AG04450 (cell line): Measurements from ENCODE around the gene DCPS. TPM values are rescaled to one million over a fixed set of nuclear protein-coding genes. Genes with fewer than 3 reads are reported as not detected.
"Not testable (repeated sequence)": the region's sequence is repeated elsewhere in the genome, so short reads cannot be mapped to it uniquely, and the experiment has no call there.

Experiments
- CTCF ChIA-PET: fragments of 300-600, 350-600 bp; formaldehyde crosslinking; extraction: SDS; loops from one replicate; lab custom pipeline; 2022; ENCODE audit warnings: antibody characterized with exemption, inconsistent platforms; lab: Charles Lee
- POLR2A ChIA-PET: fragments of 350-600 bp; formaldehyde crosslinking; extraction: SDS; loops from one replicate; lab custom pipeline; 2021; ENCODE audit warnings: antibody characterized with exemption, inconsistent platforms; lab: Yijun Ruan, JAX
- DNase-seq: peaks from one replicate; pipeline ENCODE4 v3.0.0-alpha.2; 2011; ENCODE audit warnings: low read depth, low spot score
- H3K27ac ChIP-seq: one replicate; pipeline ENCODE4 v1.5.1; 2012; ENCODE audit warnings: low read depth, low read length, control low read depth
- H3K27me3 ChIP-seq: one replicate; pipeline ENCODE4 v1.6.0; 2012; ENCODE audit warnings: low read length; ENCODE audit not compliant: control insufficient read depth, insufficient read depth
- H3K4me3 ChIP-seq: 2 replicates; pipeline ENCODE4 v1.5.1; 2011; ENCODE audit warnings: mild to moderate bottlenecking, low read depth, low read length, control low read depth
- H3K9me3 ChIP-seq: 2 replicates; pipeline ENCODE4 v1.5.1; 2012; ENCODE audit warnings: low read length; ENCODE audit not compliant: control insufficient read depth, insufficient read depth
- CTCF ChIP-seq: IDR thresholded peaks from 2 replicates; pipeline ENCODE4 v1.5.1; 2011; ENCODE audit warnings: low read depth, low read length, control low read depth, inconsistent platforms
- polyA plus RNA-seq: library from polyadenylated mRNA; depleted of rRNA; stranded (reverse); fragments of >200 nt; gene quantifications from 2 replicates; pipeline ENCODE4 v1.2.3, GENCODE V29; 2011; rRNA removed
- small RNA-seq: library from RNA; depleted of rRNA; stranded (forward); fragments of <200 nt; gene quantifications from one replicate; pipeline ENCODE3, GENCODE V24; 2012; ENCODE audit warnings: low read depth; ENCODE audit not compliant: insufficient read length

The DCPS gene
- polyA plus RNA-seq, 1 experiment: 20.4 TPM

DNA sequence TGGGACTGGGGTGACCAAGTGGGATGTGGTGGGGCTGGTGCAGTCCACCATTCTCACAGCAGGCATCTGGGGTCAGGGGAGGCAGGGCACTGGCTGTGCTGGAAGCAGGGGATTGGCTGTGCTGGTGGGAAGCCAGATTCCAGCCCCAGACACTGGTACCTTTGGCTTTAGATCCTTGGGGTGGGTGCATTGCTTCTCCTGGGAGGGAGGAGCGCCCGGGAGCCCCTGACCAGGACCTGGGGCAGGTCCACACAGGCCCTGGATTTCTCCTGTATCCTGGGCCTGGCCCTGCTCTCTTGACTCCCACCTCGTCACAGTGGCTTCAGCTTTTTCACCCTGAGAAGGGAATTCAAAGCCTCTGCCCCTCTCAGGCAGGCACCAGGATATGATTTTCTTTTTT lies 90.2 kb downstream of the DCPS start:
- ChIA-PET CTCF (no interaction called here), POLR2A (no interaction called here)
- Histone ChIP-seq H3K4me3 (no peak overlapping the region), H3K27me3 (no peaks in the 10 kb centered on the region), H3K27ac (no peak overlapping the region), H3K9me3 (no peaks in the 10 kb centered on the region)
- no peak for TF ChIP-seq CTCF
- no peak for DNase-seq

DNA sequence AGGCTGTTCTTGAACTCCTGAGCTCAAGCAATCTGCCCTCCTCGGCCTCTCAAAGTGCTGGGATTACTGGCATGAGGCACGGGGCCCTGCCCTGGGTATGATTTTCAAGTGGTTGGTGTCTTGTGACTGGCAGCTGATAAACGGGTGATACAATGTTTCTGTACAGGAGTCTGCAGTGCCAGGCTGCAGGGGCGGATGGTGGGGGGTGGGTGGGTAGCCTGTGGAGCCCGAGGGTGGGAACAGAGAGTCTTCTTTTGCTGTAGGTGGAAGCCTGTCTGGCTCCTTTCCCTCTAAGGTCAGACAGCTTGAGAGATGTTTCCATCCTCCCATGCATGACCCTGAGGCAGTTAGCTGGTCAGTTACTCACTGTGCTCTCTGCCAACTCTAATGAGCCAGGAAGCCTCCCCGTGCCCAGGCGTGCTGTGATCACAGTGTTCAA lies 90.8 kb downstream of the DCPS start:
- H3K27ac ChIP-seq, CTCF ChIA-PET, H3K27me3 ChIP-seq, H3K9me3 ChIP-seq, H3K4me3 ChIP-seq, DNase-seq, POLR2A ChIA-PET: not testable (repeated sequence)

Small RNA genes within 50 kb of the gene (small RNA-seq; reads per million reads assigned to genes)
- gene AP001318.3: not detected

Other genes starting within 250 kb of the DCPS start
- 2.6 and 4.0 TPM in 2 replicates for gene CDON, start 241.2 kb upstream of the DCPS start, polyA plus RNA-seq
- gene RPUSD4, start 92.4 kb upstream of the DCPS start, polyA plus RNA-seq: 22.0 and 24.9 TPM in 2 replicates
- gene FAM118B, start 92.3 kb upstream of the DCPS start, polyA plus RNA-seq: 29.5 and 36.7 TPM in 2 replicates
- gene SRPRA, start 35.2 kb upstream of the DCPS start, polyA plus RNA-seq: 124 and 132 TPM in 2 replicates
- 10.2 and 12.0 TPM in 2 replicates for gene FOXRED1, start 34.9 kb upstream of the DCPS start, polyA plus RNA-seq
- gene TIRAP, start 21.0 kb upstream of the DCPS start, polyA plus RNA-seq: 4.9 and 8.0 TPM in 2 replicates
- gene ST3GAL4, start 51.6 kb downstream of the DCPS start, polyA plus RNA-seq: 13.1 and 15.3 TPM in 2 replicates